Vagina (tissue), 2 donors: ENCODE measurements around the gene COL23A1.

ENCODE experiments used
- CTCF ChIP-seq, 3 experiments: fragments of 450-650 bp in 2 of 3; fragments of 200-600 bp in 1 of 3; sonication (generic) in 1 of 3; IDR thresholded peaks; one replicate each; pipeline ENCODE4 v1.5.1; 2017 to 2019; ENCODE audit warnings: antibody characterized with exemption in 3 of 3, mild to moderate bottlenecking in 2 of 3, moderate library complexity in 2 of 3
- POLR2A ChIP-seq, 2 donors: fragments of 450-650 bp; IDR thresholded peaks; one replicate each; pipeline ENCODE4 v1.6.1; 2017; ENCODE audit warnings: antibody characterized with exemption in 2 of 2, mild to moderate bottlenecking in 2 of 2, moderate library complexity in 2 of 2
- POLR2AphosphoS5 ChIP-seq, 2 donors: sonication (generic); formaldehyde crosslinking; IDR thresholded peaks; one replicate each; pipeline ENCODE4 v1.9.0; 2017; ENCODE audit warnings: antibody characterized with exemption in 2 of 2, mild to moderate bottlenecking in 2 of 2, low read depth in 1 of 2; ENCODE audit not compliant: insufficient read depth in 1 of 2

- TF ChIP-seq CTCF (IDR thresholded peaks at IDR 0.05) (no peak), POLR2A (IDR thresholded peaks at IDR 0.05) (no peak), POLR2AphosphoS5 (IDR thresholded peaks at IDR 0.05; ENCODE audit: insufficient read depth in 1 of 2, low read depth in 1 of 2) (no peak)
Measured at GRCh38 chr5:178266581-178266980, 323.6 kb downstream of the COL23A1 start.
